GM23248 (cell line): ENCODE measurements around the gene IGSF21.

ENCODE experiments used
- EZH2 ChIP-seq: fragments of 200-600 bp; sonication (generic); IDR thresholded peaks from 2 replicates; pipeline ENCODE4 v1.6.1; 2018; ENCODE audit warnings: antibody characterized with exemption, mild to moderate bottlenecking; ENCODE audit not compliant: insufficient read depth, poor library complexity, severe bottlenecking
- EZH2phosphoT487 ChIP-seq: fragments of 200-600 bp; sonication (generic); IDR thresholded peaks from 2 replicates; pipeline ENCODE4 v1.6.1; 2018; ENCODE audit warnings: antibody characterized with exemption, moderate library complexity, mild to moderate bottlenecking, low read depth; ENCODE audit not compliant: insufficient read depth

DNA sequence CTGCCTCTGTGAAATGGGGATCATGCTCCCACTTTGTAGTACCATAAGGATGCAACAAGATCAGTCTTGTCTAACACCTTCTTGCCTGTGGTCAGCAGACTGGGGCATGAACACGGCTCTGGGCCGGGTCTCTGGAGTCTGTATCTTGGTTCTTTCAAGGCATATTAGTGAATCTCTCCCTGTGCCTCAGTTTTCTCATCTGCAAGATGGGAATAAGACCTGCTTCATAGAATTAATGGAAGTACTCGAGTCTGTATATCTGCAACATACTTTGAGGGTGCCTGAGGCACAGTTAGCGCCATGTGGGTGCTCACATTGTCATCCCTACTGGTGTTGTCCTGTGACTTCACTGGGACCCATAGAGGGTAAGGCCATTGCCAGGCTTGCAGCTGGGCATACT lies 84.6 kb downstream of the IGSF21 start:
- TF ChIP-seq EZH2, result no peak
- TF ChIP-seq EZH2phosphoT487, result no peak
